Epithelial cell of proximal tubule (primary cell): Measurements from ENCODE around the gene ZNF202. TPM values are rescaled to one million over a fixed set of nuclear protein-coding genes. Genes with fewer than 3 reads are reported as not detected.

Source experiments
- DNase-seq: peaks from one replicate; pipeline ENCODE4 v3.0.0-alpha.2; 2011; ENCODE audit warnings: low read depth
- H3K4me3 ChIP-seq: 2 replicates; pipeline ENCODE4 v1.5.1; 2011; ENCODE audit warnings: low read depth, mild to moderate bottlenecking, low read length
- total RNA-seq: library from RNA; depleted of rRNA; stranded (reverse); fragments of >200 nt; gene quantifications from 2 replicates; pipeline ENCODE4 v1.2.3, GENCODE V29; 2015
- TF ChIP-seq, protein P1 (sequence below): conservative IDR thresholded peaks from 2 replicates; pipeline ENCODE4 v1.5.1; 2012; ENCODE audit warnings: low read depth, mild to moderate bottlenecking, low read length

ZNF202 gene
- total RNA-seq = 2.2 and 7.5 TPM in 2 replicates

DNA sequence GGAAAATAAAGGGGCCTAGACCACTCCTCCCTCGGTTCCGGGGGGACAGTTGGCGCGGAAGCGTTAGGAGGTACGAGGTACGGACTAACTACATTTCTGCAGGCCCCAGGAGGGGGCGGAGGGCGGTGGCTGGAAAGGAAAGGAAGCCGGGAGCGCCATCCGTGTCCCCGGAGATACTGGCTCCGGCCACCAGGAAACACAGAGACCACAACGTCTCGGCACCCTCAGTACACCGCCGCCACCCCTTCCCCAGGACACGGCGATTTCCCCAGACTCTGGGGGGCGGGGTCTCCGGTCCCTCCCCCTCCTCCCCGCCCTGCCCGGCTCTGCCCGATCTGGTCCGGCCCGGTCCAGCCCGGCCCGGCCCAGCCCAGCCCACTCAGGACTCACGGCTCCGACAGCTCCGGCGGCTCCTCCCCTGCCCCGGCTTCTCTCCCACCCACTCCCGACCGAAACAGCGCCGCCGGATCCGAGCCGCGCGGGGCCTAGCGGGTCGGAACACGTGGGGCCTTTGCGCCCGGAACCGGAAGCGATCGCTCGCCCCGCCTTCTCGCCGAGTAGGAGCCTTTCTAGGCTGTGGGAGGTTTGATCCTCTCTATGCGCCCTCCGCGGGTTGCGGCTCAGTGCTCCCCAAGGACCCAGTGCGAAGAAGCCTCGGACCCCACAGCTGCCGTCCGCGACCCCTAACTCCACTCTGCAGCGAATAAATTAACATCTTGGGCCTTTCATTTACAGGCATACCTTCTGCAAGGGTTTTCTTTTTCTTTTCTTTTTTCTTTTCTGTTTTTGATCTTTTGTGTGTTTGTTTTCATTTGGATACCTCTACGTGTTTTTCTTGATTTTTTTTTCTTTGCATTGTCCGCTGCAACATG lies at the start of gene ZNF202:
Gene ZNF202, minus strand, starts transcription at position 502 of the 872 bp plus-strand sequence. CDS start 10,772 bp downstream, outside the sequence.
- TF ChIP-seq, protein P1, sequence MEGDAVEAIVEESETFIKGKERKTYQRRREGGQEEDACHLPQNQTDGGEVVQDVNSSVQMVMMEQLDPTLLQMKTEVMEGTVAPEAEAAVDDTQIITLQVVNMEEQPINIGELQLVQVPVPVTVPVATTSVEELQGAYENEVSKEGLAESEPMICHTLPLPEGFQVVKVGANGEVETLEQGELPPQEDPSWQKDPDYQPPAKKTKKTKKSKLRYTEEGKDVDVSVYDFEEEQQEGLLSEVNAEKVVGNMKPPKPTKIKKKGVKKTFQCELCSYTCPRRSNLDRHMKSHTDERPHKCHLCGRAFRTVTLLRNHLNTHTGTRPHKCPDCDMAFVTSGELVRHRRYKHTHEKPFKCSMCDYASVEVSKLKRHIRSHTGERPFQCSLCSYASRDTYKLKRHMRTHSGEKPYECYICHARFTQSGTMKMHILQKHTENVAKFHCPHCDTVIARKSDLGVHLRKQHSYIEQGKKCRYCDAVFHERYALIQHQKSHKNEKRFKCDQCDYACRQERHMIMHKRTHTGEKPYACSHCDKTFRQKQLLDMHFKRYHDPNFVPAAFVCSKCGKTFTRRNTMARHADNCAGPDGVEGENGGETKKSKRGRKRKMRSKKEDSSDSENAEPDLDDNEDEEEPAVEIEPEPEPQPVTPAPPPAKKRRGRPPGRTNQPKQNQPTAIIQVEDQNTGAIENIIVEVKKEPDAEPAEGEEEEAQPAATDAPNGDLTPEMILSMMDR = peak; percentile 2
- DNase-seq = peak; percentile 35
- peak within 1 kb of the TSS; percentile 95 for H3K4me3 ChIP-seq

DNA sequence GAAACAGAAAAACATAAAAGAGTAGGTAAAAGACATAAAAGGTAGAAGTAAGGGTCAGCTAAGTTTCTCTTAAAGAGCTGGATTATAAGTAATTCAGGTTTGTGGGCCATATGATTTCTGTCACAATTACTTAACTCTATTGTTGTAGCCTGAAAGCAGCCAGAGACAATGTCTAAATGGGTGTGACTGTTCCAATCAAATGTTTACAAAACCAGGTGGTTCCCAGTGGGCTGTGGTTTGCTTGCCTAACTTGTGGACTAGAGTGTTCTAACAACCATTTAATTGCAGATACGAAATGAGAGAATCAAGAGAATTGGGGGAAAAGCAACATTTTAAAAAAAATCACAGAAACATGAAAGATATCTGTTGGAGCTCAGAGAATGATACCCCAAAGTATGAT lies 42.1 kb upstream of the ZNF202 start:
- DNase-seq = no peak
- TF ChIP-seq, protein P1 = no peak

DNA sequence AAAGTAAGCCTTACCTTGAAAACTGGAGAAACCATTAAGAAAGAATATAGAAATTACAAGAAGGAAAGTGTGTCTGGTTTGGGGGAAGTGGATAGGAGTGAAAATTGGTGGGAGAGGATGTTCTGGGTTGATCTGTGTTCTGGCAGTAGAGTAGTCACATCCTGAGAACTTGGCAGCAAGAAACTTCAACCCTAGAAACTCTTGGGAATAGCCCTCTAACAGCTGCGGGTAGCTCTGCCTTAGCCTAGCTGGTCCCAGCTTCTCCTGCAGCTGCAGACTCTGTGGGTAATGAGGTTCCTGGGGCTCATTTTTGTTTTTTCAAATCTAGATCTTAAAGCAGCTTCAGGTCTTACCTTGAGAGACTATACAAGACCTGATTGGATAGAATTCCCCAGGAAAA lies 37.1 kb upstream of the ZNF202 start:
- no peak overlapping the region for H3K4me3 ChIP-seq
- DNase-seq = no peak
- TF ChIP-seq, protein P1 = no peak

More for the DNA sequence above, 42.1 kb upstream of the ZNF202 start:
- H3K4me3 ChIP-seq = no peak overlapping the region

DNA sequence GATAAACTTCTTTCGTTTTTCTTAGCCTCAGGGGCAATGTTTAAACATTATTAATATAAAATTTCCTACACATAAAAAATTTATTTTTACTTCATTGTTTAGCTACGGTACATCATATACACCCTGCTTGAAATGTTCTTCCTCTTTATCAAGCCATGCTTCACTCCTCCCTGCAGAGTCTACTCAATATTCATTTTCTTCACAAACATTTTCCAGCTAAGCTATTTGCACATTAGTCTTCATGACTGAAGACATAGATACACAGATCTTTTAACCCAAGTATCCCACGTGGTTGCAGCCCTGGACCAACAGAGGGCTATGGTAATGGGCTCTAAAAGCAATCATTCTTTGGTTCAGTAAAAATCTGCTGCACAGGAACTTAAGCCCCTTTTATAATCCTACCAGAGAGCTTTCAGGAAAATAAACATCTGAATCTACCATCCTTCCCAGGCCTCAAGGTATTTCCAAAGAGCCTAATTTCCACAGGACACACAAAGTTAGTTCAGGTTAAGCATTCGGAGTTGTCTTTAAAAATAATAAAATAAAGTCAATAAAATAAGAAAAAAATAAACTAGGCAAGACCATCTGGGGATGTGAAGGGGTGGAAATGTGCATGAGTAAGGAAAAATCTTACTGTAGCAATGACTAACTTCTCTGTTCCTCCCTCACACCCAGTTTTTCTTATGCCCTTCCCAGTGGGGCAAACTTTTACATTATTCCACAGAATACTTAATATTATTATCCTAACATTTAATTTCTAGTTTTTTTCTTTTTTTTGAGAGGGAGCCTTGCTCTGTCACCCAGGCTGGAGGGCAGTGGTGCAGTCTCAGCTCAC lies 34.5 kb upstream of the ZNF202 start:
- TF ChIP-seq, protein P1 = no peak
- no peak overlapping the region for H3K4me3 ChIP-seq
- no peak for DNase-seq

DNA sequence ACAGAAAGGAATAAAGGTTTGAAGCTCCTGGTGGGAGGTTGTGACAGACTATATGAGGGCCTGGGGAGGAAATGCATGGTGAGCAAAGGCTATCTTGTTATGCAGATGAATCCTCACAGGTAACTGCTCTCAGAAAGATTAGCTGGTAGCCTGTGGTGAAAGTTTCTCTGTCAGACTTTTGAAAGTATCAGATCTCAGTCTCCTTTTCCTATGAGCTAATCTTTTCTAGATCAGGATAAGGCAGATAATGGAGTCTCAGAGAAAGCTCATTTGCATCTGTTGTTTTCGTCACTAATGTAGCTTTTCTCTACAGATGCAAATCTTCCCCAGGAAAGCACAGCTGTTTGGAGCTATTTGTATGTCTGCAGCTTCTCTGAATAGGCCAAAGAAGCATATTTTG lies 33.8 kb upstream of the ZNF202 start:
- no peak for DNase-seq
- no peak overlapping the region for H3K4me3 ChIP-seq
- TF ChIP-seq, protein P1 = no peak

DNA sequence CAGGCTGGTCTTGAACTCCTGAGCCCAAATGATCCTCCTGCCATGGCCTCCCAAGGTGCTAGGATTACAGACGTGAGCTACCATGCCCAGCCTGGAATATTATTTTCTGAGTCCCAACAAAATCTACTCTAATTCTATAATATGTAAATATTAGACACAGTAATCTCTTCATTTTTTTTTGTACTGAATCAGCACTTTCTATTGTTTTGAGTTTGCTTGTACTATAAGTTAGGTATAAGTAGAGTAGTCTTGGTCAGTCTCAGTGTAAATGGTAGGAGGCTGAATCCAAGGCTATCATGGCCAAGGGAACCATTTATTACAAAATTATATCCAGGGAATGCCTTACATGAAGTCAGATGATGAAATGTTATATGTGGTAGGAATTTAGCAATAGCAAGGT lies 32.5 kb upstream of the ZNF202 start:
- no peak for DNase-seq
- no peak overlapping the region for H3K4me3 ChIP-seq
- TF ChIP-seq, protein P1 = no peak
